Esophagus muscularis mucosa (tissue), 3 donors: ENCODE measurements around the gene STOML1.

ENCODE experiments used
- CTCF ChIP-seq, 3 experiments: fragments of 200-600 bp in 2 of 3; fragments of 450-650 bp in 1 of 3; sonication (generic) in 2 of 3; IDR thresholded peaks; one replicate each; pipeline ENCODE4 v1.5.1; 2017 to 2019; ENCODE audit warnings: antibody characterized with exemption in 3 of 3, mild to moderate bottlenecking in 2 of 3, moderate library complexity in 1 of 3
- POLR2A ChIP-seq: fragments of 450-650 bp; IDR thresholded peaks from one replicate; pipeline ENCODE4 v1.6.1; 2017; ENCODE audit warnings: antibody characterized with exemption, moderate library complexity, mild to moderate bottlenecking, low read depth

DNA sequence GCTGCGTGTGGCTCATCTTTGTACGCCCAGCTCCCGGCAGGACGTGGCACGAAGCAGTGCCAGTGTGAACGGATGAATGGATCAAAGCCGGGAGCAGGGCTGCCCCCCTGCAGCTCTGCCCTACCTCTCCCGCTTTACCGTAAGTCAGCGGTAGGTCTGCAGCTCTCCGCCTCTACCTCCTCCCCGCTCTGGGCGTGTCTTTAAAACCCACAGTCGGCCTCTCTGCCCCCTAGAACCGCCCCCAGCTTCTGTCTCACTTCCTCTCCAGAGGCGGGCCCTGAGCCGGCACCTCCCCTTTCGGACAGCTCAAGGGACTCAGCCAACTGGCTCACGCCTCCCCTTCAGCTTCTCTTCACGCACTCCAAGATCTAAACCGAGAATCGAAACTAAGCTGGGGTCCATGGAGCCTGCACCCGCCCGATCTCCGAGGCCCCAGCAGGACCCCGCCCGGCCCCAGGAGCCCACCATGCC is 2.4 kb upstream of the STOML1 start, which contains the start of gene PML:
- TF ChIP-seq CTCF (IDR thresholded peaks at IDR 0.05) = peak in 1 of 3 experiments; percentile 34
- no peak for TF ChIP-seq POLR2A
